HG03025 (cell line): ENCODE data around the gene ATP10A.

Experiments used
- ATAC-seq: cut with Tn5 transposase; IDR thresholded peaks from one replicate; pipeline ENCODE4 v1.9.1; 2021; ENCODE audit warnings: mild to moderate bottlenecking, moderate library complexity; ENCODE audit not compliant: unreplicated experiment, low FRiP score

Gene ATP10A

DNA sequence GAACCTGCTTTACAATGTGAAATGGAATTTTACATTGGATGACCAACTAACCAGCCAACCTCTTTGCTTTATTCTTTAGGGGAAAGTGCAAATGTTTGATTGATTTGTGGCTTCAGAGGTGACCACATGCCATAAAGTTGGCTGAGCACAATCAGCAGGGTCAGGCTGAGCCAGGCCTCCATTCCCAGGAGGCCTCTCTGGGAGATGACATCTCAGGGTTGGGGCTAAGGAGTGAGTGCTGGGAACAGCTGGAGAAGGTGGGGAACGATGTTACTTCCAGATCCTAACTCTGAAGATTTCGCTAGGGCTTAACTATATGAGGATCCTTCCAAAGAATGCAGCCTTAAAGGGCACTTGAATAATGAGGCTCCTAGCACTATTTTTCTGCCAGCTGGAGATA, 131.7 kb downstream of the ATP10A start:
- no peak for ATAC-seq

- no peak for ATAC-seq
Observed at GRCh38 chr15:25730918-25731317, 132.2 kb downstream of the ATP10A start.

GRCh38 chr15:25728816-25729215, 134.3 kb downstream of the ATP10A start:
- ATAC-seq = no peak

DNA sequence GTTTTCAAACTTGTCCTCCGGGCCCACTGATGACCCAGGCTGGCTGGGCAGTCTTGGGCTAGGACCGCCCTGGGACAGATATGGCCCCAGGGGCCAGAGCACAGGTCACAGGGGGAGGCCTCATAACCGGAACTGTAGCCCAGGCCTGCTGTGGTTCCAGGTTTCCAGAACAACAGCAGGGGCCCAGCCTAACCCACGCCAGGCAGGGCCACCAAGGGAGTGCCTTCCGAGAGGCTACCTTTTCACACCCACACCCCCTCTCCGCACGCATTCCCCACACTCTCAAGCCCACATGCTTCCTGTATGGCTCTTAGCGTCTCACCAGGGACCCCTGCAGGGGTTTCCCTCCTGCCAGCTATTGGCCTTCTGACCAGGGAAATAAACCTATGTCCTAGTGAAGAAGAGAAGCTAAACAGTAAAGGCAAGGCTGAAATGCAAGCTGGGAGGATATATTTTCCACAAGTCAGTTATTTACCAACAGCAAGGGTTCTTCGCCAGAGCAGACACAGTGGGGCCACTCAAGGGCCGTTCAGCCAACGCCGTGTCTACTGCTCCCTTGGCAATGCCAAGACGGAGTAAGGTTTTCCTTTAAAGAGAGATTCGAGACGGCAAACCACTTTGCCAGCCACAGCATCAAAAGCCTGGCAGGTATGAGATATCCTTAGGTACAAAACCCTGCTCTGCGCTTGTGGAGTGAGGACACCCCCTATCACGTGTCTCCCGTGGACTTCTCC, 135.1 kb downstream of the ATP10A start:
- no peak for ATAC-seq

- no peak for ATAC-seq
Observed at GRCh38 chr15:25727116-25727515, 136.0 kb downstream of the ATP10A start.

DNA sequence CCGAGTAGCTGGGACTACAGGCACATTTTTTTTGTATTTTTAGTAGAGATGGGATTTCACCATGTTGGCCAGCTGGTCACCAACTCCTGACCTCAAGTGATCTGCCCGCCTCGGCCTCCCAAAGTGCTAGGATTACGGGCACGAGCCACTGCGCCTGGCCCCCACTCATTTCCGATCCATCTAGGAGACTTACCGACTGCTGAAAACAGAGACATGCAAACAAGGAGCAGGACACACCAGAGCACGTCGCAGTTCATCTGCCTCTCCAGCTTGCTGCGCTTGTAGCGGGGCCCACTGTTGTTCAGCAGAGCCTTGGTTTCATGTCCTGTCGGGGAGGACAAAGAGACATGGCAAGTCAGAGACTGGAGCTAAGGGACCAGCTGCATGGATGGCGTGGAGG, 137.4 kb downstream of the ATP10A start:
- ATAC-seq = no peak

DNA sequence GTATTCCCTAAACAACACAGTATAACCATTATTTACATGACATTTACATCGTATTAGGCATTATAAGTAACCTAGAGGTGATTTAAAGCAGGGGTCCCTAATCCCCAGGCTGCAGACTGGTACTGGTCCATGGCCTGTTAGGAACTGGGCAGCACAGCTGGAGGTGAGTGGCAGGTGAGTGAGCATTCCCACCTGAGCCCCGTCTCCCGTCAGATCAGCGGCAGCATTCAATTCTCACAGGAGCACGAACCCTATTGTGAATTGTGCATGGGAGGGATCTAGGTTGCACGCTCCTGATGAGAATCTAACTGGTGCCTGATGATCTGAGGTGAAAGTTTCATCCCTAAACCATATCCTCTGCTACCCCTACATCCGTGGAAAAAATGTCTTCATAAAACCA, 138.2 kb downstream of the ATP10A start:
- ATAC-seq = no peak

GRCh38 chr15:25721605-25721955, 141.5 kb downstream of the ATP10A start:
- no peak for ATAC-seq

DNA sequence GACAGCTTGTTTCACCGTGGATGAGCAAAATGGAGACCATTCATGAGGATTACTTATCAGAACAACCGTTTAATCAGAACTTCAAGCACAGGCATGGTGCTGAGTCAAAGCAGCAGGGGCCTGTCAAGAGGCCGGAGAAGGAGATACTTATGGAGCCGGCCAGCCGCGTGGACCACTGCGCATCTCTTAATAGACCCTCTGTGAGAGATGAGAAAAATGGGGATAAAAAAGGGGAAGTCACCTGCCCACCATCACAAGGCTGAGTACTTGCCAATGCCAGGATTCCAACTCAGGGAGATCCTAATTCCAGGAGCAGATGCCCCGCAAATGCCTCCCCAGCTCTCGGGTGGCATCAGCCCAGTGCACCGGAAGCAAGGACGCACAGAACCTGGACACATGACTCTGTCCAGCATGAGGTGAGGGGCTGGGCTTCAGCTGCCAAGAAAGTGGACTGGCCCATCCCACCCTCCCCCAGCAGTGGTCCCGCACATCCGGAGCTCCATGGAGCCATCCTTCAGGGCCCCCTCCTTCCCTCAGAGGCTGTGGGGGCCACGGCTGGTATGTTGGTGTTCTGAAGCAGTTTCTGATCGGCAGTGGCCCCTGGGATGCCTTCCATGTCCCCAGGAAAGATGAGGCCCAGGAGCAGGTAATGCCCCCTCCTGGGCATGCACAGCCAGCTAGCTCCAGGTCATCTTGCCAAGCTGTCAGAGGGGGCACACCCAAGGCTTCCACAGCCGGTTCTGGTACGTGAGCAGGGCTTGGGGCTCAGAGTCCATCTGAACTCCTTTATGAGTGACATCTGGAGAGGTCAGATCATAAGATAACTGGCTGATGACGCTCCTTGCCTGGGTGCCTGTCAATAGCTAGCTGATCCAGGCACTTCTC, 143.8 kb downstream of the ATP10A start:
- ATAC-seq = no peak

- no peak for ATAC-seq
Observed at GRCh38 chr15:25718597-25718996, 144.5 kb downstream of the ATP10A start.

- no peak for ATAC-seq
Observed at GRCh38 chr15:25718169-25718536, 145.0 kb downstream of the ATP10A start.

- no peak for ATAC-seq
Observed at GRCh38 chr15:25717457-25718168, 145.5 kb downstream of the ATP10A start.

- no peak for ATAC-seq
Observed at GRCh38 chr15:25717127-25717456, 146.0 kb downstream of the ATP10A start.

GRCh38 chr15:25716414-25717126, 146.6 kb downstream of the ATP10A start:
- ATAC-seq = no peak

DNA sequence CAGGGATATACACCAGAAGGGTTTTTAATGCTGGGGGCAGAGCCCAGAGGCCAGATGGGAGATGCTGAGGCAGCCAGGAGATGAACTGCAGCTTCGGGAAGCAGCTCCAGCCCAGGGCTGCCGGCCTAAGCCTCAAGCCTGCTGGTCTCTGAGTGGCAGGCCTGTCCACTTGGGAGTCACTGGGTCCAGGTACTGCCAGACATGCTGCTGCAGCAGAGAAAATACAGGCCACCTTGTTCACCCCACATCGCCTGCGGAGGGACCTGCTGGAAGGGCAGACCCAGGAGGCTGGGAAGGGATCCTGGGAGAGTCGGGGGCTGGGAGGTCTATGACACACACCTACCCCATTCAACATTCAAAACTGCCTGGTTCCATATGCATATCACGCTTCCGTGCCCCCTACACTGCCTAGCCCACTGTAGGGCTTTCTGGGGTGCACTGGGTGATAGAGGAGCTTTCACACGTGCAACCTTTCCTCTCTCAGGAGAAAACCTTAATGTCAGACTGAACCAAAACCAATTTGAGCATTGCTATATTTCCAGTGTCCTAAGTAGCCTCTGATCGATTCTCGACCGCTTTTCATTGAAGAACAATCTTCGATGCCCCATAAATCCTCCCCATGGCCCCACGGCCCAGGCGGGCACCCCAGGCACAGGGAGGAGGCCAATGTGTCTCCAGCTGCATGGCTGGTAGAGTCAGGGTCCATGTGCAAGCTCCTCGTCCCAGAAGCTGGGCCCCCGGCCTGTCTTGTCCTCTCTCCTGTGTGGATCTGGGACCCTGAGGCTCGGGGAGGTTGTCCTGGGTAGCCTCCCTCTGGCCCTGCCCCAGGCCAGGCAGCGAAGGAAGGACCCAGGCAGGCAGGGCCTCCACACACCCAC, 147.4 kb downstream of the ATP10A start:
- no peak for ATAC-seq

DNA sequence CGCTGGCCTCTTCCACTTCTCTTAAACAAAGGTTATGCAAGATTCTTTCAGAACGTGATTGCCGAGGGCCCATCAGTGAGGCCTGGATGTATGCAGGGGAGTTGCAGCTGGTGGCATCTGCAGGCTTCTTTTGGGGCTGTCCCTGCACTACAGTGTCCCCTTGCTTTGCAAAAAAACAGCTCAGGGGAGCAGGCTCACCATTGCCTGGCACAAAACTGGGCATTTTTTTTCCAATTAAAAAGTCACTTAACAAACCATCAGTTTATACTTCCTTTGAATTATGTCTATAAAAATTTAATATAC, 148.6 kb downstream of the ATP10A start:
- no peak for ATAC-seq

DNA sequence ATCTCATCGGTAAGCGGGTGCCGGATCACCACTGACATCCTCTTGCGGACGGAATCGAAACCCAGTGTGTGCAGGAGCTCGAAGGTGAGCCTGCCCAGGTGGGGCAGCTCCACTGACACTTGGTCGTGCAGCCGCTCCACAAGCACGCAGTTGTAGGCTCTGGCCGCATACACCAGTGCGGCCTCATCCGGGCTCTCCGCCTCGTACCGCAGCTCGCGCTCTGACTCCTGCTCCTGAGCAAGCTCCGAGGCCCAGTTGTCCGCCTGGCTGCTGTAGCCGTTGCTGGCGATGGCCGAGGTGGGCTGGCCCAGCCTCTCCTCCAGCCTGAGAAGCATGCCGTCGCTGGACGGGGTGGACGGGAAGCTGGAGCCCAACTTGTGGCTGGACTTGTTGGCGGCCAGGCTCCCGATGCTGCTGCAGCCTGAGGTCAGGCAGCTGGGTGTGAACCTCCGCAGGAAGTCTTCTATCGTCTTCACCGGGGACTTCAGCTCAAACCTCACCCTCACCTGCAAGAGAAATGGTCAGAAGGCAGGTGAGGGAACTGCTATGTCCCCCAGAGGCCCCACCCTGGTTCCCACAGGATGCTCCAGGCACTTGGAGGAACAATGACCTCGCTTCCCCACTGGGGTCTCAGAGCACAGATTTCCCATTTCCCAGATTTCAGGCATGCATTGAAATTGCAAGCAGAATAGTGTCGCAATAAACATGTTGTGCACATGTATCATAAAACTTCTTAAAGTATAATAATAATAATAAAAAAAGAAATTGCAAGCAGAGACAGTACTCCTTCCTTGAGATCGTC, 149.2 kb downstream of the ATP10A start:
- ATAC-seq = no peak

GRCh38 chr15:25712961-25713355, 150.2 kb downstream of the ATP10A start:
- no peak for ATAC-seq

DNA sequence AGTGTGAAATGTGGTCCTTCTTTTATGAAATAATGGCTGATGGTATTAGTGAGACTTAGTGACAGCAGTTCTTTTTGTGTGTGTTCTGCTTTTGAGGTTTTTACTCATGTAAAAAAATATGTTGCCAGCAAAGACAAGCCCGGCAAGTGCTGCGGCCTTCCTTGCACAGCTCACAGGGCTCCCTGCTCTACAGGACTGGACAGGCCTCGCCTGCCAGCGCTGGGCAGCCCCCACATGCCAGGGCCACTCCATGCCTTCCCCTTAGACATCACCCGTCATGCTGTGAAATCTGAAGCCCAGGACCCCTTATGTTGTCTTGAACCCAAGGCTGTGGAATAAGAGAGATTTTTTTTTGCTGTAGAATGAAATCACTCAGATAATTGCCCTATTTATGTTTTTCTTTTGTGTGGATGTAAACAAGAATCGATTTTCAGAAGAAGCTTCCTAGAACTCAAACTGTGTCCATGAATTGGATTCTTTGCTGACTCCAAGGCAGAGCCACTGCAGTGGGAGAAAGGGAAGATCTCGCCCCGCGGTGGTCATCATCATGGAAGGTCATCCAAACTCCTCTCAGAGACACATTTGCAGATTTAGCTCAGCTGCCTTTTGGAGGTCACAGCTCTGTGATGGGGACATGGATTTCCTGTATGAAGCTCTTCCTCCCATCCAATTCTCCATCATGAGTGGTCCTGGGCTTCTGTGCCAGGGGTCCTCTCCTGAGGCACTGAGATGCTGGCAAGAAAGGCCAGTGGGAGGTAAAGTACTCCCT, 150.8 kb downstream of the ATP10A start:
- ATAC-seq = no peak
